H1 (cell line): ENCODE data around the gene WFIKKN1. TPM values are rescaled to one million over a fixed set of nuclear protein-coding genes. Genes with fewer than 3 reads are reported as not detected.

ENCODE experiments used
- CTCF ChIA-PET: fragments of 300-600 bp; sonication (Branson Sonifier 250); formaldehyde crosslinking; loops from one replicate; lab custom pipeline; 2021; ENCODE audit not compliant: partially characterized antibody; lab: Charles Lee
- POLR2A ChIA-PET: fragments of 300-600 bp; sonication (Branson Sonifier 250); formaldehyde crosslinking; loops from one replicate; lab custom pipeline; 2021; ENCODE audit warnings: inconsistent platforms; ENCODE audit not compliant: partially characterized antibody; lab: Charles Lee
- DNase-seq, 2 experiments: peaks; one replicate each; pipeline versions ENCODE4 v3.0.0 to v3.0.0-alpha.2; 2010 to 2022; ENCODE audit warnings: low spot score in 2 of 2, low read depth in 1 of 2, mixed read lengths in 1 of 2
- FAIRE-seq: peaks from 2 replicates; lab custom pipeline; 2011; peaks lifted over from hg19 to GRCh38; lab: Jason Lieb, UNC
- H2AFZ ChIP-seq: 2 replicates; pipeline ENCODE4 v1.8.1; 2012; ENCODE audit warnings: low read length, inconsistent platforms
- H2AK5ac ChIP-seq: 2 replicates; pipeline ENCODE4 v1.6.1; 2013; ENCODE audit warnings: low read depth, low read length
- H2BK120ac ChIP-seq: replicated peaks from 2 replicates; pipeline ENCODE3; 2013; ENCODE audit warnings: low read depth, low read length, inconsistent platforms
- H2BK12ac ChIP-seq: 2 replicates; pipeline ENCODE4 v1.6.1; 2013; ENCODE audit warnings: low read depth, low read length
- H2BK15ac ChIP-seq: 2 replicates; pipeline ENCODE4 v1.6.1; 2013; ENCODE audit warnings: low read length
- H2BK20ac ChIP-seq: 2 replicates; pipeline ENCODE4 v1.6.1; 2013; ENCODE audit warnings: low read length
- H2BK5ac ChIP-seq: 2 replicates; pipeline ENCODE4 v1.6.1; 2013; ENCODE audit warnings: low read depth, low read length
- H3K14ac ChIP-seq: 2 replicates; pipeline ENCODE4 v1.6.1; 2013; ENCODE audit warnings: inconsistent platforms; ENCODE audit not compliant: insufficient read length
- H3K18ac ChIP-seq: 2 replicates; pipeline ENCODE4 v1.6.1; 2013; ENCODE audit warnings: low read length; ENCODE audit errors: extremely low read depth
- H3K23ac ChIP-seq: 2 replicates; pipeline ENCODE4 v1.6.1; 2013; ENCODE audit warnings: inconsistent platforms; ENCODE audit not compliant: insufficient read length
- H3K23me2 ChIP-seq: 2 replicates; pipeline ENCODE4 v1.6.1; 2013; ENCODE audit warnings: low read depth, low read length
- H3K27ac ChIP-seq: 2 replicates; pipeline ENCODE4 v1.6.1; 2011; ENCODE audit warnings: low read depth, low read length, inconsistent platforms
- H3K27me3 ChIP-seq, 4 experiments: replicated peaks in 1 of 4; 1 replicate in 1 of 4; 2 replicates in 3 of 4; pipeline versions ENCODE4 v1.6.1 to v1.8.1; 2011 to 2013; ENCODE audit warnings: low read length in 3 of 4, mild to moderate bottlenecking in 3 of 4, inconsistent platforms in 2 of 4, mixed read lengths in 2 of 4, moderate library complexity in 1 of 4; ENCODE audit not compliant: control insufficient read depth in 3 of 4, insufficient read depth in 3 of 4; ENCODE audit errors: extremely low read depth in 1 of 4
- H3K36me3 ChIP-seq, 4 experiments: 2 replicates each; pipeline versions ENCODE4 v1.6.1 to v1.8.1; 2011 to 2013; ENCODE audit warnings: mild to moderate bottlenecking in 4 of 4, low read length in 3 of 4, moderate library complexity in 2 of 4, control low read depth in 1 of 4, inconsistent platforms in 1 of 4; ENCODE audit not compliant: insufficient read depth in 4 of 4, control insufficient read depth in 2 of 4
- H3K4ac ChIP-seq: replicated peaks from 2 replicates; pipeline ENCODE3; 2013; ENCODE audit warnings: low read length, low read depth, mixed read lengths, inconsistent platforms; ENCODE audit not compliant: insufficient read length
- H3K4me1 ChIP-seq, 4 experiments: replicated peaks in 1 of 4; 1 replicate in 1 of 4; 2 replicates in 3 of 4; pipeline versions ENCODE4 v1.6.1 to v1.8.1; 2011 to 2013; ENCODE audit warnings: low read length in 3 of 4, inconsistent platforms in 2 of 4, mixed read lengths in 1 of 4; ENCODE audit not compliant: insufficient read depth in 4 of 4, control insufficient read depth in 3 of 4
- H3K4me2 ChIP-seq, 2 experiments: 2 replicates each; pipeline versions ENCODE4 v1.6.1 to v1.8.1; 2011 to 2013; ENCODE audit warnings: low read depth in 2 of 2, low read length in 2 of 2, control low read depth in 1 of 2, inconsistent platforms in 1 of 2, mild to moderate bottlenecking in 1 of 2; ENCODE audit not compliant: insufficient read depth in 1 of 2
- H3K4me3 ChIP-seq, 4 experiments: fragments of 200-600, 300-600 bp in 1 of 4; sonication (generic), shearing (Covaris generic), sonication (Bioruptor Twin) in 1 of 4; 2 replicates each; pipeline versions ENCODE4 v1.5.1 to v1.8.1; 2011 to 2016; ENCODE audit warnings: low read length in 4 of 4, low read depth in 3 of 4, control low read depth in 2 of 4, inconsistent platforms in 2 of 4, mild to moderate bottlenecking in 2 of 4, mixed read lengths in 1 of 4, moderate library complexity in 1 of 4; ENCODE audit not compliant: insufficient read depth in 2 of 4; ENCODE audit errors: extremely low read depth in 1 of 4
- H3K56ac ChIP-seq: replicated peaks from 2 replicates; pipeline ENCODE3; 2013; ENCODE audit warnings: low read depth, mild to moderate bottlenecking, mixed read lengths, low read length, inconsistent platforms; ENCODE audit not compliant: insufficient read length
- H3K79me1 ChIP-seq: 2 replicates; pipeline ENCODE4 v1.6.1; 2013; ENCODE audit warnings: low read depth, low read length, control low read depth
- H3K79me2 ChIP-seq, 2 experiments: 2 replicates each; pipeline versions ENCODE4 v1.6.1 to v1.8.1; 2012 to 2013; ENCODE audit warnings: low read length in 2 of 2, mild to moderate bottlenecking in 2 of 2, inconsistent platforms in 1 of 2; ENCODE audit not compliant: insufficient read depth in 2 of 2, control insufficient read depth in 1 of 2
- H3K9ac ChIP-seq, 4 experiments: replicated peaks in 1 of 4; 1 replicate in 1 of 4; 2 replicates in 3 of 4; pipeline versions ENCODE4 v1.6.1 to v1.8.1; 2011 to 2013; ENCODE audit warnings: low read depth in 3 of 4, low read length in 3 of 4, control low read depth in 2 of 4, mild to moderate bottlenecking in 2 of 4, moderate library complexity in 2 of 4, inconsistent platforms in 1 of 4; ENCODE audit errors: extremely low read depth in 1 of 4
- H3K9me3 ChIP-seq, 2 experiments: 2 replicates each; pipeline versions ENCODE4 v1.6.1 to v1.8.1; 2012 to 2013; ENCODE audit warnings: mild to moderate bottlenecking in 2 of 2, moderate library complexity in 2 of 2, control low read depth in 1 of 2, inconsistent platforms in 1 of 2, low read depth in 1 of 2, low read length in 1 of 2, mixed read lengths in 1 of 2; ENCODE audit not compliant: insufficient read depth in 2 of 2
- H4K20me1 ChIP-seq, 2 experiments: replicated peaks in 1 of 2; 2 replicates each; pipeline versions ENCODE3 to v1.8.1; 2011 to 2013; ENCODE audit warnings: inconsistent platforms in 2 of 2, low read length in 2 of 2, mild to moderate bottlenecking in 1 of 2; ENCODE audit not compliant: insufficient read depth in 2 of 2, control insufficient read depth in 1 of 2
- H4K5ac ChIP-seq: 2 replicates; pipeline ENCODE4 v1.6.1; 2013; ENCODE audit warnings: low read length, low read depth, mixed read lengths, inconsistent platforms; ENCODE audit not compliant: insufficient read length
- H4K8ac ChIP-seq: 2 replicates; pipeline ENCODE4 v1.8.0; 2013; ENCODE audit warnings: mild to moderate bottlenecking, moderate library complexity, low read length, inconsistent platforms; ENCODE audit not compliant: insufficient read depth; ENCODE audit errors: extremely low read depth
- H4K91ac ChIP-seq: replicated peaks from 2 replicates; pipeline ENCODE3; 2013; ENCODE audit warnings: low read length, mixed read lengths, inconsistent platforms; ENCODE audit not compliant: insufficient read length
- ASH2L ChIP-seq: fragments of 200-600, 300-600 bp; sonication (generic); IDR thresholded peaks from one replicate; pipeline ENCODE4 v1.7.1; 2017; ENCODE audit warnings: low read length
- CREB1 ChIP-seq: IDR thresholded peaks from 2 replicates; pipeline ENCODE4 v1.6.1; 2012; ENCODE audit warnings: inconsistent platforms
- E2F6 ChIP-seq: IDR thresholded peaks from 2 replicates; pipeline ENCODE4 v1.6.1; 2012; ENCODE audit warnings: inconsistent platforms
- HDAC6 ChIP-seq: IDR thresholded peaks from one replicate; pipeline ENCODE4 v1.7.1; 2012; ENCODE audit warnings: low read depth, mild to moderate bottlenecking, inconsistent platforms, low read length, moderate library complexity
- POLR2AphosphoS5 ChIP-seq: IDR thresholded peaks from 2 replicates; pipeline ENCODE4 v1.6.1; 2011; ENCODE audit warnings: low read depth, low read length
- RAD21 ChIP-seq, 2 experiments: IDR thresholded peaks in 1 of 2; conservative IDR thresholded peaks in 1 of 2; 2 replicates each; pipeline ENCODE4 v1.6.1; 2011; ENCODE audit warnings: low read depth in 2 of 2, low read length in 2 of 2, improper control_type of control experiment in 1 of 2, inconsistent platforms in 1 of 2, mild to moderate bottlenecking in 1 of 2, moderate library complexity in 1 of 2
- SAP30 ChIP-seq: fragments of 300-600 bp; sonication (generic); IDR thresholded peaks from 2 replicates; pipeline ENCODE4 v1.7.1; 2012; ENCODE audit warnings: low read length, moderate library complexity, mild to moderate bottlenecking, inconsistent platforms; ENCODE audit not compliant: insufficient read depth, insufficient replicate concordance
- TAF1 ChIP-seq: IDR thresholded peaks from 2 replicates; pipeline ENCODE4 v1.6.1; 2011; ENCODE audit warnings: mild to moderate bottlenecking, low read depth, low read length
- TAF7 ChIP-seq: optimal IDR thresholded peaks from 2 replicates; pipeline ENCODE3; 2011; ENCODE audit warnings: low read depth, mild to moderate bottlenecking, inconsistent platforms, low read length, moderate library complexity, borderline replicate concordance
- TEAD4 ChIP-seq: IDR thresholded peaks from 2 replicates; pipeline ENCODE4 v1.6.1; 2012; ENCODE audit warnings: low read depth, low read length, inconsistent platforms, mixed read lengths
- WGBS, 2 experiments: shearing (Covaris generic) in 1 of 2; methylation state at CpG; one replicate each; pipeline versions ENCODE4 v1.1.6 to v1.1.7; 2013 to 2015; ENCODE audit warnings: low lambda C conversion rate in 2 of 2, mixed read lengths in 2 of 2, inconsistent platforms in 1 of 2, low coverage in 1 of 2, missing lambda C conversion rate in 1 of 2; ENCODE audit not compliant: insufficient replicate concordance in 2 of 2, insufficient coverage in 1 of 2, insufficient read length in 1 of 2; ENCODE audit errors: extremely low coverage in 1 of 2, missing lambda C conversion rate in 1 of 2; 5-methylcytosine and 5-hydroxymethylcytosine counted together
- polyA plus RNA-seq, 7 experiments: library from polyadenylated mRNA; depleted of rRNA in 3 of 7; stranded (reverse) in 5 of 7; unstranded in 2 of 7; fragments of >200 nt in 5 of 7; fragments of 200-250 nt in 2 of 7; gene quantifications; 1 replicate in 5 of 7; 2 replicates in 1 of 7; 4 replicates in 1 of 7; pipeline versions ENCODE4 v1.2.1 to v1.2.3, GENCODE V29; 2011 to 2013; ENCODE audit warnings: missing spikeins in 2 of 7, mixed read lengths in 2 of 7
- total RNA-seq: library from RNA; stranded (reverse); fragmentation: NEBNext Ultra II Directional; extraction: Animal tissue kit (Norgen Biotek cat#: 25700); gene quantifications from 2 replicates; pipeline ENCODE4 v1.2.1, GENCODE V29; 2021

Gene WFIKKN1
- total and polyA plus RNA-seq, 2 of the 8 experiments (the other 6 are each of a cell fraction or from before 2014, with no cell fraction given): 11.4 to 15.8 TPM

- POLR2A ChIA-PET: interaction anchor here (1.0 to 1.4 kb wide), 6 partner anchors 19 to 114 kb away, joined by 3 to 5 read pairs (median 4); partner anchors contain the start of genes CAPN15, JMJD8 and WDR24
- no peak within 1 kb of the TSS for H2AK5ac ChIP-seq
- peaks cover 0 to 29% (median 22%) of the 10 kb centered on the region in 4 experiments; a peak in 6 of 7 replicates for H3K4me1 ChIP-seq
- no peak within 1 kb of the TSS for H2BK12ac ChIP-seq
- peak within 1 kb of the TSS; percentile 77 for H3K56ac ChIP-seq
- no peak within 1 kb of the TSS for H2BK20ac ChIP-seq
- peak within 1 kb of the TSS; percentile 5 for H4K5ac ChIP-seq
- peaks cover 0 to 3% of the 10 kb centered on the region in 2 experiments for H4K20me1 ChIP-seq
- H3K79me2 ChIP-seq: peaks cover 0 to 2% of the 10 kb centered on the region in 2 experiments; a peak in 1 of 4 replicates
- no peaks in the 10 kb centered on the region; the same call in 1 of the 2 replicates for H3K79me1 ChIP-seq
- H2AFZ ChIP-seq: no peak within 1 kb of the TSS; the same call in 1 of the 2 replicates
- no peaks in the 10 kb centered on the region for H3K9me3 ChIP-seq
- H4K91ac ChIP-seq: peak within 1 kb of the TSS; percentile 54
- peak within 1 kb of the TSS; percentile 84; the same call in 1 of the 2 replicates for H4K8ac ChIP-seq
- peaks cover 8% of the 10 kb centered on the region; the same call in 1 of the 2 replicates for H3K23me2 ChIP-seq
- peak within 1 kb of the TSS; percentile 81; the same call in 1 of the 2 replicates for H2BK5ac ChIP-seq
- H3K4ac ChIP-seq: peak within 1 kb of the TSS; percentile 44
- peak within 1 kb of the TSS; percentile 56 to 80 for H3K4me2 ChIP-seq
- FAIRE-seq (no peak), DNase-seq (peak in 1 of 2 experiments; percentile 92)
- H3K4me3 ChIP-seq: peak within 1 kb of the TSS; percentile 51 to 88 (median 61)
- H2BK15ac ChIP-seq: no peak within 1 kb of the TSS
- peak within 1 kb of the TSS in 3 of 4 experiments; percentile 51 to 67 (median 55); a peak in 5 of 7 replicates for H3K9ac ChIP-seq
- 8% methylated on average over 32 of the region's 81 CpGs; no CpG with 5 or more reads in 1 of the 2 experiments for WGBS, 2 experiments
- CTCF ChIA-PET: interaction anchor here (1.5 kb wide), 1 partner anchor 40 kb away, joined by 5 read pairs; no protein-coding TSS in a partner anchor
- H3K36me3 ChIP-seq: no peaks in the 10 kb centered on the region
- H3K23ac ChIP-seq: no peak within 1 kb of the TSS
- H3K27ac ChIP-seq: no peak within 1 kb of the TSS
- no peak within 1 kb of the TSS for H3K14ac ChIP-seq
- H3K18ac ChIP-seq: peak within 1 kb of the TSS; percentile 71
- peaks cover 0 to 5% (median 1%) of the 10 kb centered on the region in 4 experiments; a peak in 2 of 7 replicates for H3K27me3 ChIP-seq
- H2BK120ac ChIP-seq: no peak within 1 kb of the TSS
- peak; percentile 34 for TF ChIP-seq ASH2L
- TF ChIP-seq TEAD4: no peak
- no peak for TF ChIP-seq RAD21 (IDR thresholded peaks at IDR 0.05 in 1 of 2, conservative IDR thresholded peaks at IDR 0.05 in 1 of 2; ENCODE audit: low read depth in 2 of 2, low read length in 2 of 2)
- no peak for TF ChIP-seq HDAC6
- no peak for TF ChIP-seq TAF7
- TF ChIP-seq TAF1: no peak
- no peak for TF ChIP-seq SAP30
- peak; percentile 38; the same call in 1 of the 2 replicates for TF ChIP-seq E2F6
- TF ChIP-seq POLR2AphosphoS5: peak; percentile 37; the same call in 1 of the 2 replicates
- no peak for TF ChIP-seq CREB1
Measured at GRCh38 chr16:641326-642188, 10.8 kb downstream of the WFIKKN1 start, which contains the start of gene MCRIP2. Gene MCRIP2, plus strand, starts transcription at chr16:641828. Its CDS starts 164 bp downstream, at chr16:641992.
